GM12801 (cell line): ENCODE data around the gene DENND1B.

Source experiments
- TF ChIP-seq, protein P1 (sequence below): IDR thresholded peaks from one replicate; pipeline ENCODE4 v1.5.1; 2011; ENCODE audit warnings: control low read depth; ENCODE audit not compliant: insufficient read length; ENCODE audit errors: extremely low read depth

DENND1B gene

DNA sequence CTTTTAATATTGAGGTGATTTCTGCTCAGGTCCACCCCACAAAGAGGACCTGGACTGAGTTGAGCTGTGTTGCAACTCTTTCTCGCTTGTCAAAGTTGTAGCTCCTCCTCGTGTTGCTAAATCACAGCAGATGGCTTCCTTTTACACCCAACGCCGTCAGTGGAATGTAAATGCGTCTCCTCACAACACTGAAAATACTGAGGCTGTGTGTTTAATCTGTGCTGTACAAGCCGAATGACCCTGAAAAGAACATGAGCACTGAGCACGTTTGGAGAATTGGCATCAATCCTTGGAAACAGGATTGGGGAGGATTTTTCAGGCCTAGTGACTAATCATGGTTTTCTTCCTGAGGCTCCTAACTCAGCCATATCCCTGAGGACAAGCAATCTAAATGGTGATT is 311.2 kb downstream of the DENND1B start:
- TF ChIP-seq, protein P1, sequence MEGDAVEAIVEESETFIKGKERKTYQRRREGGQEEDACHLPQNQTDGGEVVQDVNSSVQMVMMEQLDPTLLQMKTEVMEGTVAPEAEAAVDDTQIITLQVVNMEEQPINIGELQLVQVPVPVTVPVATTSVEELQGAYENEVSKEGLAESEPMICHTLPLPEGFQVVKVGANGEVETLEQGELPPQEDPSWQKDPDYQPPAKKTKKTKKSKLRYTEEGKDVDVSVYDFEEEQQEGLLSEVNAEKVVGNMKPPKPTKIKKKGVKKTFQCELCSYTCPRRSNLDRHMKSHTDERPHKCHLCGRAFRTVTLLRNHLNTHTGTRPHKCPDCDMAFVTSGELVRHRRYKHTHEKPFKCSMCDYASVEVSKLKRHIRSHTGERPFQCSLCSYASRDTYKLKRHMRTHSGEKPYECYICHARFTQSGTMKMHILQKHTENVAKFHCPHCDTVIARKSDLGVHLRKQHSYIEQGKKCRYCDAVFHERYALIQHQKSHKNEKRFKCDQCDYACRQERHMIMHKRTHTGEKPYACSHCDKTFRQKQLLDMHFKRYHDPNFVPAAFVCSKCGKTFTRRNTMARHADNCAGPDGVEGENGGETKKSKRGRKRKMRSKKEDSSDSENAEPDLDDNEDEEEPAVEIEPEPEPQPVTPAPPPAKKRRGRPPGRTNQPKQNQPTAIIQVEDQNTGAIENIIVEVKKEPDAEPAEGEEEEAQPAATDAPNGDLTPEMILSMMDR, result no peak

DNA sequence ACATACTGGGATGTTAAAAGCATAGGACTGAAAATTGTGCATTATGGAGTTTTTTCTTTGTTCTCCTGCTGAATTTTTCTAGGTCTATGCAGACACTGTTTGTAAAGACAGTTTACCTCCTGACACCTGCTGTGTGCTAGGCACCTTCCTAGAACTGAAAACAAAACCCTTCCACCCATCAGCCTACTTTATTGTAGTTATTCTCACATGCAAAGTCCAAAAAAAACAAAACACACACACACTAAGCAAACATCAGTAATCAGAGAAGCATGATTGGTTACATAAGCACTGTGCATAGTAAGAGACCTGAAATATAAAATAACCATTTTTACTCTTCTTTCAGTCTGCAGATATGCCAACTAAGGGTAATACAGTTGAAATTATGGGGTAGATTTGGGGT is 312.1 kb downstream of the DENND1B start:
- TF ChIP-seq, protein P1, result no peak

DNA sequence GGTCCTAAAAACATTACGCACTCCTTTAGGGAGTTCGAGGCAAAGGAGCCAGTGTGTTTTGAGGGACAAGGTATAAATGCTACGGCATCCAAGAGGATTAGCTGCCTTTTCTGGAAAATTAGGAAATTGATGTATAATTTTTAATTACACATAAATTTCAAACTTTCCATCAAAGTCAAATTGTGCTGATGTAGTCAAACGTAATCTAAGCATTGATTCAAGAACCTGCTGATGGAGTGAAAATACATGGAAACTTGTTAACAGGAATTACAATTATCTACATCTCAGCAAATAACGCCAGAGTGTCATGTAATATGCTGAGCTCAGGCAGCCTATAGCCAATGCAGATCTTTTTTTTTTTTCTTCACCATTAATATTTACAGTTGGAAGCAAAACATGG is 312.7 kb downstream of the DENND1B start:
- TF ChIP-seq, protein P1, result no peak
